Parathyroid adenoma (tissue), 2 donors: ENCODE measurements around the gene TBC1D22A.
A peak's percentile ranks its signal among the peaks of the same experiment; 100 is the strongest.
"Not testable (repeated sequence)": the region's sequence is repeated elsewhere in the genome, so short reads cannot be mapped to it uniquely, and the experiment has no call there.

Experiments used
- H2AFZ ChIP-seq: fragments of 300-600 bp; sonication (generic); one replicate; pipeline ENCODE4 v1.7.0; 2017; ENCODE audit warnings: antibody characterized with exemption, mild to moderate bottlenecking
- H3K27ac ChIP-seq: fragments of 300-600 bp; sonication (generic); one replicate; pipeline ENCODE4 v1.7.0; 2017
- H3K27me3 ChIP-seq: fragments of 300-600 bp; sonication (generic); one replicate; pipeline ENCODE4 v1.7.0; 2017; ENCODE audit warnings: low read length; ENCODE audit not compliant: control insufficient read depth, insufficient read depth
- H3K36me3 ChIP-seq: fragments of 300-600 bp; sonication (generic); one replicate; pipeline ENCODE4 v1.7.0; 2017; ENCODE audit warnings: low read length; ENCODE audit not compliant: control insufficient read depth, insufficient read depth
- H3K4me1 ChIP-seq: fragments of 300-600 bp; sonication (generic); one replicate; pipeline ENCODE4 v1.7.0; 2017; ENCODE audit warnings: control low read depth
- H3K4me2 ChIP-seq: fragments of 300-600 bp; sonication (generic); one replicate; pipeline ENCODE4 v1.7.0; 2017; ENCODE audit warnings: low read length
- H3K4me3 ChIP-seq: fragments of 300-600 bp; sonication (generic); one replicate; pipeline ENCODE4 v1.7.0; 2017; ENCODE audit warnings: low read depth, low read length
- H3K79me2 ChIP-seq: fragments of 300-600 bp; sonication (generic); one replicate; pipeline ENCODE4 v1.7.0; 2017; ENCODE audit warnings: control low read depth
- H3K9ac ChIP-seq: fragments of 300-600 bp; sonication (generic); one replicate; pipeline ENCODE4 v1.7.0; 2017; ENCODE audit warnings: mild to moderate bottlenecking
- H3K9me3 ChIP-seq: fragments of 300-600 bp; sonication (generic); one replicate; pipeline ENCODE4 v1.7.0; 2017; ENCODE audit warnings: low read length; ENCODE audit not compliant: control insufficient read depth
- TF ChIP-seq, protein P1 (sequence below): fragments of 300-600 bp; sonication (generic); IDR thresholded peaks from one replicate; pipeline ENCODE4 v1.7.0; 2017; ENCODE audit warnings: antibody characterized with exemption, mild to moderate bottlenecking
- donor health status: primary hyperparathyroidism.

Gene TBC1D22A

DNA sequence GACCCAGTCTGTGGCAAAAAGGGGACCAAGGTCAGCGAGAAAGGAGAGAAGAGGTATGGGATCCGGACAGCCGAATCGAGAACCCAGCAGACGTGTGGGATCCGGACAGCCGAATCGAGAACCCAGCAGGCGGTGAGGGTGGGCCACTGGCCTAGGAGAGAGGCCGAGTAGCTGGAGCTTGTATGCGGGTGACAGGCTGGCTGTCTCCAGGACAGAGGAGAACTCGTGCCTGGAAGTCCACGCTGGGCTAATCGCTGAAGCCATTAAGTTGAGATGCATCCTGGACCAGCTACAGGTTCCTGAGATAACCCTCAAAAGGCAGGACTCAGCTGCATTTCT, 30.4 kb upstream of the TBC1D22A start:
- TF ChIP-seq, protein P1, sequence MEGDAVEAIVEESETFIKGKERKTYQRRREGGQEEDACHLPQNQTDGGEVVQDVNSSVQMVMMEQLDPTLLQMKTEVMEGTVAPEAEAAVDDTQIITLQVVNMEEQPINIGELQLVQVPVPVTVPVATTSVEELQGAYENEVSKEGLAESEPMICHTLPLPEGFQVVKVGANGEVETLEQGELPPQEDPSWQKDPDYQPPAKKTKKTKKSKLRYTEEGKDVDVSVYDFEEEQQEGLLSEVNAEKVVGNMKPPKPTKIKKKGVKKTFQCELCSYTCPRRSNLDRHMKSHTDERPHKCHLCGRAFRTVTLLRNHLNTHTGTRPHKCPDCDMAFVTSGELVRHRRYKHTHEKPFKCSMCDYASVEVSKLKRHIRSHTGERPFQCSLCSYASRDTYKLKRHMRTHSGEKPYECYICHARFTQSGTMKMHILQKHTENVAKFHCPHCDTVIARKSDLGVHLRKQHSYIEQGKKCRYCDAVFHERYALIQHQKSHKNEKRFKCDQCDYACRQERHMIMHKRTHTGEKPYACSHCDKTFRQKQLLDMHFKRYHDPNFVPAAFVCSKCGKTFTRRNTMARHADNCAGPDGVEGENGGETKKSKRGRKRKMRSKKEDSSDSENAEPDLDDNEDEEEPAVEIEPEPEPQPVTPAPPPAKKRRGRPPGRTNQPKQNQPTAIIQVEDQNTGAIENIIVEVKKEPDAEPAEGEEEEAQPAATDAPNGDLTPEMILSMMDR = no peak
- no peak overlapping the region for H2AFZ ChIP-seq
- no peaks in the 10 kb centered on the region for H3K36me3 ChIP-seq
- no peak overlapping the region for H3K27ac ChIP-seq
- H3K9ac ChIP-seq = no peak overlapping the region
- H3K4me3 ChIP-seq = no peak overlapping the region
- peak overlapping the region; percentile 57 for H3K4me2 ChIP-seq
- H3K79me2 ChIP-seq = peaks cover 2% of the 10 kb centered on the region
- H3K9me3 ChIP-seq = no peaks in the 10 kb centered on the region
- H3K4me1 ChIP-seq = peaks cover 16% of the 10 kb centered on the region
- no peaks in the 10 kb centered on the region for H3K27me3 ChIP-seq

DNA sequence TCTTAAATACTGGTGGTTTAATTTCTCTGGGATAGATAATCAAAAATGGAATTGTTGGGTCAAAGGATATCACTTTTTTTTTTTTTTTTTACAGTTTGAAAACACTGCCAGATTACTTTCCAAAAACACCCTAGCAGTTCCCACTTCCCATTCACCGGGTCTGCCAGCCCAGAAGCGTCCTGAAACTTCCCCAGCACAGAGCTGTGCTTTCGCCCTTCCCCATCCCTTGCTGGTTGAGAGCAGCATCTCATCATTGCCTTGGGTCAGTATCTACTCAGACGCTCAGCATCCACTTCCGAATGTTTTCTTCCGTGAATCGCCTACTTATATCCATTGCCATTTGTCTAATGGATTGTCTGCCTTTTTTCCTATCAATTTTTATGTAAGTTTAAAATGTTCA, 29.9 kb upstream of the TBC1D22A start:
- no peak overlapping the region for H3K4me3 ChIP-seq
- TF ChIP-seq, protein P1 = no peak
- no peaks in the 10 kb centered on the region for H3K9me3 ChIP-seq
- H3K4me1 ChIP-seq = peaks cover 16% of the 10 kb centered on the region
- H3K4me2 ChIP-seq = no peak overlapping the region
- H3K27me3 ChIP-seq = no peaks in the 10 kb centered on the region
- H3K79me2 ChIP-seq = peaks cover 2% of the 10 kb centered on the region
- H2AFZ ChIP-seq = no peak overlapping the region
- no peak overlapping the region for H3K27ac ChIP-seq
- H3K36me3 ChIP-seq = no peaks in the 10 kb centered on the region
- H3K9ac ChIP-seq = no peak overlapping the region

DNA sequence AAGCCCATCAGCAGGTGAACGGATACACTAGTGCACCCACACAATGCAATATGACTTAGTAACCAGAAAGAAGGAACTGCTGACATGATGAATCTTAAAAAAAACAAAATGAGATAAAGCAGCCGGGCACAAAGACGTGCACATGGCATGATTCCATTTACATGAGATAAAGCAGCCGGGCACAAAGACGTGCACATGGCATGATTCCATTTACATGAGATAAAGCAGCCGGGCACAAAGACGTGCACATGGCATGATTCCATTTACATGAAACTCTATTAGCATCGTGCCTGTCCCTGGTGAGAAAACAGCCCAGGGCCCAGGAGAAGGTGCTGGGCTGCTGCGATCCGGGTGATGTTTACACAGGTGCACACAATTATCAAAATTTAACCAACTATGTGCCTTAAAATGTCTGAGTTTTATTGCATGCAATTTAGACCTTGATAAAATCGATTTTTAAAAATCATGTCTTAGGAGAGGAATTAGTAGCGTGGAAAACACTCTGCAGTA, 28.2 kb upstream of the TBC1D22A start:
- not testable (repeated sequence) for H3K9me3 ChIP-seq, H3K27ac ChIP-seq, H3K9ac ChIP-seq, H3K79me2 ChIP-seq, H3K36me3 ChIP-seq, H2AFZ ChIP-seq, H3K4me2 ChIP-seq, H3K27me3 ChIP-seq
- Histone ChIP-seq H3K4me1 (peaks cover 16% of the 10 kb centered on the region), H3K4me3 (peak overlapping the region; percentile 4)

DNA sequence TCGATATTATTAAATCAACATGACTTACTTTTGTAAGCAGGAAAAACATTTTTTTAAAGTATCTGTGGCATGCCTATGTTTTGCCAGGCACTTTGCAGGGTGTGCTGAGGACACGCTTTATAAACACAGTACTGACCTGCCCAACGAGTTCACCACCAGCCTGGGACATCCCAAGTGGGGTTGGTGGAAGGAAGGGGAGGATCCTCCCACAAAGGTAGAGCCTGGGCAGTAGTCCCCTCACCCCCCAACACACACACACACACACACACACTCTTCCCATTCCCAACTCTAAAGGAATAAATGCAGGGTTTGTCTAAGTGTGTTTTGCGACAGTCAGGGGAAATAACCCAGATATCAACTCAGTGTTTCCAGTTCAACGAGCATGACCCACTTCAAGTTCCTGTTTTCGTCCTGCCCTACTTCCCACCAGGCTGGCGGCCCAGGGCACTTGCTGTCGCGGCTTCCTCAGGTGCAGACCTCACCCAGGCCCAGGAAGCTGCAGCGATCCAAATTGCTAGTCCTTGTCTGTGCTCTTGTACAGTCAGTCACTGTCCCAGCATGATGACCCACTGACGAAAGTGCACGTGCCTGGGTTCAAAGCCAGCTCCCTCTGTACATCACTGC, 27.5 kb upstream of the TBC1D22A start:
- Histone ChIP-seq H2AFZ (no peak overlapping the region), H3K9ac (no peak overlapping the region), H3K4me1 (peaks cover 16% of the 10 kb centered on the region), H3K27me3 (no peaks in the 10 kb centered on the region), H3K36me3 (no peaks in the 10 kb centered on the region), H3K9me3 (no peaks in the 10 kb centered on the region), H3K27ac (peak overlapping the region; percentile 19), H3K4me2 (peak overlapping the region; percentile 36), H3K4me3 (peak overlapping the region; percentile 4), H3K79me2 (no peaks in the 10 kb centered on the region)
- TF ChIP-seq, protein P1 = no peak

DNA sequence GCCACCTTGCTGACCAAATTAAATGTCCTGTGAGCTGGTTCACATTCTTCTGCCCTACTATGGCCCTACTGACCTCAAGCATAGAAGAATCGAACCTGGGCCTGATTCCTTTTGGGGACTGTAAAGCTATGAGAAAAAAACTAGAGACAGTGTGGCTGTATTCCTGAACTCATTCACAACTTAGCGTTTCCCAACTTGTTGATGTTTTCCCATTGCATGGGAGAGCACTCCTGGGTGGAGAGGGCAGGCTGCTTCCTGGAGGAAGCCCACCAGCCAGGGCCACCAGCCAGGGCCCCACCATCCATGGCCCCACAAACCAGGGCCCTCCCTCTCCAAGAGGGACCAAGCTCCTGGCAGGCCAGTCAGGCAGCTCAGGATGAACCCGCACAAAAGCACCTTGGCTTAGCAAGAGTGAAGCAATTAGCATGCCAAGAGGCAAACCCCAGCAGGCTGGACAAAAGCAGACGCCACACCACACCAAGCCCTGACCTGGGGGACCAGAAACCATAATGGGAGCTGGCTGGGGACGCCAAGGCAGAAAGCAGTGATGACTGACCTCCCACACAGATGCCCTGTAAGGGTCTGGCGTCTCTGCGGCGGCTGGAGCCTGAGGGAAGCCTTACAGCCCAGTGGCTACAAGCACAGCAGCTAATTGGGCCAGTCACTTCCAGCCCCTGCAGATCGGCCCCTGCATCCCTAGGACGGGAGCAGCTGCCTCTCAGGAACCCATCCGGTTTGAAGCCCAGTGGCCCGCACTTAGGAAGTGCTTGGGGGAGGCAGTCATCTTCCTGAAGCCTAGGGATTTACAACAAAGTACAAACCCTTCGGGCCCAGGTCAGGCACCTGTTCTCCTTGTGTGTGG, 26.5 kb upstream of the TBC1D22A start:
- no peaks in the 10 kb centered on the region for H3K79me2 ChIP-seq
- H3K4me3 ChIP-seq = peak overlapping the region; percentile 1
- H3K9ac ChIP-seq = no peak overlapping the region
- TF ChIP-seq, protein P1 = no peak
- no peaks in the 10 kb centered on the region for H3K36me3 ChIP-seq
- H3K4me2 ChIP-seq = peak overlapping the region; percentile 36
- H2AFZ ChIP-seq = no peak overlapping the region
- peaks cover 16% of the 10 kb centered on the region for H3K4me1 ChIP-seq
- H3K27me3 ChIP-seq = no peaks in the 10 kb centered on the region
- no peaks in the 10 kb centered on the region for H3K9me3 ChIP-seq
- H3K27ac ChIP-seq = no peak overlapping the region
